Breast epithelium (tissue), 3 donors: ENCODE results near the gene ZC3H12A.

ENCODE experiments used
- CTCF ChIP-seq, 3 donors: fragments of 450-650 bp; IDR thresholded peaks; one replicate each; pipeline ENCODE4 v1.5.1; 2016 to 2017; ENCODE audit warnings: antibody characterized with exemption in 3 of 3, mild to moderate bottlenecking in 3 of 3, moderate library complexity in 3 of 3
- POLR2A ChIP-seq: fragments of 450-650 bp; IDR thresholded peaks from one replicate; pipeline ENCODE4 v1.6.1; 2016; ENCODE audit warnings: antibody characterized with exemption, mild to moderate bottlenecking, moderate library complexity
- POLR2AphosphoS5 ChIP-seq, 3 donors: sonication (generic); formaldehyde crosslinking; IDR thresholded peaks; one replicate each; pipeline ENCODE4 v1.6.1; 2017; ENCODE audit warnings: antibody characterized with exemption in 3 of 3

- TF ChIP-seq CTCF (IDR thresholded peaks at IDR 0.05) (no peak), POLR2A (no peak), POLR2AphosphoS5 (IDR thresholded peaks at IDR 0.05) (no peak)
These were observed 3.6 kb downstream of the ZC3H12A start for GRCh38 chr1:37477946-37478345.
